ENCODE results near the gene TNK2.

TNK2 gene

DNA sequence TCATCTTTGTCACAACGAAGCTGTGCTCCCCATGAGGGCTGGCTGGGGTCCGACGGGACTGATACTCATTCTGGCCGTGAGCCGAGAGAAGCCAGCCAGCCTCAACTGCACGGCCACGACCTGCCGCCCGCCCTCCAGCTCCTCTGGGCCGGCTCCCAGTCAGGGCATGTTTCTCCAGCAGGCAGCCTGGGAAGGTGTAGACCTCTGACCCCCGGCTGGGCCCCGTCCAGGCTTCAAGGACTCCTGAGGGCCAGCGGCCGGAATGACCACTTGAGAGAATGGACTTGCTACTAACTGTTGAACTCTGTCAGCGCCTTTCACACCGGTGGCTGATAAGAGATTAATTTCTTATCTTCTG lies 78.5 kb downstream of the TNK2 start:
- H3K9me2 ChIP-seq (replicated peaks; ENCODE audit: insufficient read depth, low read length), result no peaks in the 10 kb centered on the region

DNA sequence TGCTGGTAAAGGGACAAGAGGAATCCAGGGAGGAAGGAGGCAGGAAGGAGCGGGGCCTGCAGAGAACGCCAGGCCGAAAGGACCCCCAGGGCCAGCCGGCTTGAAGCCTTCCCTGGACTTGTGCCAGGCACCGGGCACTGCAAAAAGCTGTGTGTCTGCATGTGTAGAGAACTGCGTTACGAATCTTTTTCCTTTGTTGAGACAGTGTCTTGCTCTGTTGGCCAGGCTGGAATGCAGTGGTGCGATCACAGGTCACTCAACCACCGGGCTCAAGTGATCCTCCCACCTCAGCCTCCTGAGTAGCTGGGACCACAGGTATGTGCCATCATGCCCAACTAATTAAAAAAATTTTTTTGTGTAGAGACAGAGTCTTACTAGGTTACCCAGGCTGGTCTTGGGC lies 79.6 kb downstream of the TNK2 start:
- H3K9ac ChIP-seq (ENCODE audit: low read length), result no peak overlapping the region
- H3K79me2 ChIP-seq (ENCODE audit: insufficient read depth, low read length), result no peaks in the 10 kb centered on the region

More for the DNA sequence above, 78.5 kb downstream of the TNK2 start:
- H3F3A ChIP-seq (ENCODE audit: insufficient read depth), result no peaks in the 10 kb centered on the region
- H3K27me3 ChIP-seq (ENCODE audit: low read length), result no peaks in the 10 kb centered on the region
- H4K20me1 ChIP-seq (ENCODE audit: low read depth, low read length), result no peaks in the 10 kb centered on the region
- H3K79me2 ChIP-seq (ENCODE audit: insufficient read depth, low read length), result no peaks in the 10 kb centered on the region
- H3K4me3 ChIP-seq (ENCODE audit: insufficient read depth, low read length, poor library complexity, severe bottlenecking), result no peak overlapping the region
- TF ChIP-seq, protein P1, sequence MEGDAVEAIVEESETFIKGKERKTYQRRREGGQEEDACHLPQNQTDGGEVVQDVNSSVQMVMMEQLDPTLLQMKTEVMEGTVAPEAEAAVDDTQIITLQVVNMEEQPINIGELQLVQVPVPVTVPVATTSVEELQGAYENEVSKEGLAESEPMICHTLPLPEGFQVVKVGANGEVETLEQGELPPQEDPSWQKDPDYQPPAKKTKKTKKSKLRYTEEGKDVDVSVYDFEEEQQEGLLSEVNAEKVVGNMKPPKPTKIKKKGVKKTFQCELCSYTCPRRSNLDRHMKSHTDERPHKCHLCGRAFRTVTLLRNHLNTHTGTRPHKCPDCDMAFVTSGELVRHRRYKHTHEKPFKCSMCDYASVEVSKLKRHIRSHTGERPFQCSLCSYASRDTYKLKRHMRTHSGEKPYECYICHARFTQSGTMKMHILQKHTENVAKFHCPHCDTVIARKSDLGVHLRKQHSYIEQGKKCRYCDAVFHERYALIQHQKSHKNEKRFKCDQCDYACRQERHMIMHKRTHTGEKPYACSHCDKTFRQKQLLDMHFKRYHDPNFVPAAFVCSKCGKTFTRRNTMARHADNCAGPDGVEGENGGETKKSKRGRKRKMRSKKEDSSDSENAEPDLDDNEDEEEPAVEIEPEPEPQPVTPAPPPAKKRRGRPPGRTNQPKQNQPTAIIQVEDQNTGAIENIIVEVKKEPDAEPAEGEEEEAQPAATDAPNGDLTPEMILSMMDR (IDR thresholded peaks at IDR 0.05; ENCODE audit: insufficient read depth, low read length, poor library complexity, severe bottlenecking), result no peak
- TF ChIP-seq EZH2phosphoT487 (conservative IDR thresholded peaks at IDR 0.05; ENCODE audit: low read length), result no peak
- no peak overlapping the region for H3K4me2 ChIP-seq (ENCODE audit: low read depth, low read length, poor library complexity, severe bottlenecking)
- no peak overlapping the region for H2AFZ ChIP-seq (ENCODE audit: low read depth, low read length, severe bottlenecking)
- no peaks in the 10 kb centered on the region for H3K9me3 ChIP-seq (ENCODE audit: insufficient read depth, low read length)
- no peak overlapping the region for H3K9ac ChIP-seq (ENCODE audit: low read length)
- H3K27ac ChIP-seq (ENCODE audit: low read depth, low read length), result no peak overlapping the region
- no peaks in the 10 kb centered on the region for H3K36me3 ChIP-seq (ENCODE audit: low read length)

DNA sequence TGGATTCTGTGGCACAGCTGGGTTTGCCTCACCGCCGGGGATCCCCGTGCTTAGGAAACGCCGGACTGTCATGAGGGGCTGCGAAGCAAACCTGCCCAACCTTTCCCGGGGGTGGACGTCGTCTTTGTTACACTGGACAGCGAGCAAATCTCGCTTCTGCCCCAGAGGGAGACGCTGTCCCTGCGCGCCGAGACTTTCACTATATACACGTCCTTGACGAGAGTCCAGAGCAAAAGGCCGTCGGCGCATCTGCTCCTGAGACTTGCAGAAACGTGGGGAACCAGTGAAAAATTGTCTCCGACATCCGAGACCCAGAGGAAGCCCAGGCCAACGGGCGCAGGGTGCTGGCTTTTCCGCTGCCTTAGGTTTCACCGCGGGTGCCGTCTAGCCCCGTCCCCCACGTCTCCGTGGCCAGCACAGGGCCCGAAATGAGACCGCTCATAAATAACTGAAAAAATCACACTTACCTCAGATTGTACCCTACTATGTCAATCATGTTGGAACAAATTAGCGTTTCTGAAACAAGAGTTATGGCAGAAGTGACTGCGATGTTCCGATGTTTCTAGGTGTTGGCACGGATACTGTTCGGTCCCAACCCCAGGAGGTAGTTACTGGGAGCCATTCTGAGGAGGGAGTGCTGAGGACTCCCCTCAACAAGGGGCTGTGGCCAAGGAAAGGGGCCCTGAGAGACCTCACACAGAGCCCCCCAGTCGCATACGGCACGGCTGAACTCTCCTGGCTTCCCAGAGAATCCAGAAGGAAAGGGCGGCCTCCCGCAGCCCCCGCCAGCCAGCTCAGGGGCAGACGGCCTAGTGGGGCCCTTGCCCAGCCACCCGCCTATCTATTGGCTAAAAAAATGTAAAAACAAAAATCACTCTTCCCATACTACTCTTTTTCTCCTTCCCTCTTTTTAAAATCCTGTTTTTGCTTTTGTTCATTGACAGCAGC lies 82.2 kb downstream of the TNK2 start:
- Histone ChIP-seq H3K27me3 (ENCODE audit: low read length) (no peaks in the 10 kb centered on the region), H3K4me2 (ENCODE audit: low read depth, low read length, poor library complexity, severe bottlenecking) (no peak overlapping the region), H3K9me2 (replicated peaks; ENCODE audit: insufficient read depth, low read length) (no peaks in the 10 kb centered on the region), H3K9ac (ENCODE audit: low read length) (no peak overlapping the region), H3F3A (ENCODE audit: insufficient read depth) (0 out of 2 replicates have a peak, but pooled peaks cover 3% of the 10 kb centered on the region), H3K36me3 (ENCODE audit: low read length) (no peaks in the 10 kb centered on the region), H4K20me1 (ENCODE audit: low read depth, low read length) (no peaks in the 10 kb centered on the region), H3K79me2 (ENCODE audit: insufficient read depth, low read length) (no peaks in the 10 kb centered on the region), H3K9me3 (ENCODE audit: insufficient read depth, low read length) (peaks cover 5% of the 10 kb centered on the region; the same call in 1 of the 2 replicates), H3K4me3 (ENCODE audit: insufficient read depth, low read length, poor library complexity, severe bottlenecking) (no peak overlapping the region), H3K27ac (ENCODE audit: low read depth, low read length) (no peak overlapping the region), H2AFZ (ENCODE audit: low read depth, low read length, severe bottlenecking) (no peak overlapping the region)
- no peak for TF ChIP-seq EZH2phosphoT487 (conservative IDR thresholded peaks at IDR 0.05; ENCODE audit: low read length)
- TF ChIP-seq, protein P1 (IDR thresholded peaks at IDR 0.05; ENCODE audit: insufficient read depth, low read length, poor library complexity, severe bottlenecking), result no peak

More for the DNA sequence above, 79.6 kb downstream of the TNK2 start:
- H4K20me1 ChIP-seq (ENCODE audit: low read depth, low read length), result no peaks in the 10 kb centered on the region
- H3K4me3 ChIP-seq (ENCODE audit: insufficient read depth, low read length, poor library complexity, severe bottlenecking), result no peak overlapping the region
- peaks cover 4% of the 10 kb centered on the region; the same call in 1 of the 2 replicates for H3K9me3 ChIP-seq (ENCODE audit: insufficient read depth, low read length)
- H2AFZ ChIP-seq (ENCODE audit: low read depth, low read length, severe bottlenecking), result no peak overlapping the region
- H3F3A ChIP-seq (ENCODE audit: insufficient read depth), result 0 out of 2 replicates have a peak, but pooled peaks cover 3% of the 10 kb centered on the region
- no peak overlapping the region for H3K27ac ChIP-seq (ENCODE audit: low read depth, low read length)
- H3K36me3 ChIP-seq (ENCODE audit: low read length), result no peaks in the 10 kb centered on the region
- H3K27me3 ChIP-seq (ENCODE audit: low read length), result no peaks in the 10 kb centered on the region
- H3K4me2 ChIP-seq (ENCODE audit: low read depth, low read length, poor library complexity, severe bottlenecking), result no peak overlapping the region
- no peak for TF ChIP-seq EZH2phosphoT487 (conservative IDR thresholded peaks at IDR 0.05; ENCODE audit: low read length)
- TF ChIP-seq, protein P1 (IDR thresholded peaks at IDR 0.05; ENCODE audit: insufficient read depth, low read length, poor library complexity, severe bottlenecking), result no peak
- H3K9me2 ChIP-seq (replicated peaks; ENCODE audit: insufficient read depth, low read length), result no peaks in the 10 kb centered on the region
